MV-4-11 (cell line): ENCODE data around the gene EIF4EBP2.

Experiments
- DNase-seq: peaks from one replicate; lab custom pipeline; 2025; lab: John Stamatoyannopoulos, UW

The EIF4EBP2 gene

GRCh38 chr10:70378122-70378521 lies 25.8 kb upstream of the EIF4EBP2 start:
- DNase-seq, result peak; percentile 66

DNA sequence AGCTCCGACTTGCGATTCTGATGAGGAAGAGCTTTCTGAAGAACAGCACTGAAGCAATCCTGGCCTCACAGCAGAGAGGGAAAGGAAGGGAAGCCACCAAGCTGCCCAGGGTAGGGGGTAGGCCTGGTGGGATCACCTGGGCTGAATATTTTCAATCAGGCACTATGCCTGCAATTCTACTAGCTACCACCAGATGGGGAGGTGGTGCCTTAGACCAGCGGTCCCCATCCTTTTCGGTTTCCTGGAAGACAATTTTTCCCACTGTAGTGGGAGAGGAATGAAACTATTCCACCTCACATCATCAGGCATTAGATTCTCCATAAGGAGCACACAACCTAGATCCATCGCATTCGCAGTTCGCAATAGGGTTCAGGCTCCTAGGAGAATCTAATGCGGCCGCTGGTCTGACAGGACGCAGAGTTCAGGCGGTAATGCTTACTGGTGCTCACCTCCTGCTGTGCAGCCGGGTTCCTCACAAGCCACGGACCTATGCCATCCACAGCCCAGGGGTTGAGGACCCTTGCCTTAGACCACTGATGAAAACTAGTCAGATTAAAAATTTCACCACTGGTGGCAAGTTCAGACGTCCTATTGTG lies 24.3 kb upstream of the EIF4EBP2 start:
- no peak for DNase-seq

GRCh38 chr10:70380350-70381135 lies 23.4 kb upstream of the EIF4EBP2 start:
- no peak for DNase-seq

- no peak for DNase-seq
Measured at GRCh38 chr10:70381471-70382421, 22.2 kb upstream of the EIF4EBP2 start.

DNA sequence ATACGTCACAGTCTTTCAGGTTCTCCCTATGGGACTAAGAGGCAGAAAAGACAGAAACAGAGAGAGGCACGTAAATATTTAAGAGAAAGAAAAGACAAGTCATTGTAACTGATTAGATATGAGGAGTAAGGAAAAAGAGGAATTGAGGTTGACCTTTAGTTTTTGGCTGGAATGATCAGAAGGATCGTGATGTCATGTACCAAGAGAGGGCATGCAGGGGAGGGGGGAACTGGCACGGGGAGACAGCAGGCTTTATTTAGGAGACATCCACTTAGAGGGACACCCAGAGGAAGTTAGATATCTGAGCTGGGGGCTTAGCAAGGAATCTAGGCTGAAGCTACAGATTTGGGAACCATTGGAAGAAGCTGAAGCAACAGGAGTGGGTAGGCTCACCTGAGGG lies 12.3 kb upstream of the EIF4EBP2 start:
- DNase-seq, result no peak

GRCh38 chr10:70396140-70396539 lies 7.8 kb upstream of the EIF4EBP2 start:
- no peak for DNase-seq

DNA sequence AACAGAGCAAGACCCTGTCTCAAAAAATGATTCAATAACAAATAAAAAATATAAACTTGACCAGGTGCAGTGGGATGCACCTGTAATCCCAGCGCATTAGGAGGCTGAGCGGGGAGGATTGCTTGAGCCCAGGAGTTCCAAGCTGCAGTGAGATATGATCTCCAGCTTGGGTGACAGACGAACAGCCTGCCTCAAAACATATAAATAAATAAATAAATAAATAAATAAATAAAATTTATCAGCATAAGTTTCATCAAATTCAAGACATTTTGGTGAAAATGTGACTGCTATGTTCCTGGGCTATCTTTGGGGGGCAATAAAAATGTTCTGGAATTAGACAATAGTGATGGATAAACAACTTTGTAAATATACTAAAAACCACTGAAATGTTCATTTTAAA lies 4.8 kb upstream of the EIF4EBP2 start:
- no peak for DNase-seq

GRCh38 chr10:70403483-70404035 lies 386 bp upstream of the EIF4EBP2 start:
- DNase-seq, result no peak

GRCh38 chr10:70404787-70405036 lies 767 bp downstream of the EIF4EBP2 start:
- no peak for DNase-seq

DNA sequence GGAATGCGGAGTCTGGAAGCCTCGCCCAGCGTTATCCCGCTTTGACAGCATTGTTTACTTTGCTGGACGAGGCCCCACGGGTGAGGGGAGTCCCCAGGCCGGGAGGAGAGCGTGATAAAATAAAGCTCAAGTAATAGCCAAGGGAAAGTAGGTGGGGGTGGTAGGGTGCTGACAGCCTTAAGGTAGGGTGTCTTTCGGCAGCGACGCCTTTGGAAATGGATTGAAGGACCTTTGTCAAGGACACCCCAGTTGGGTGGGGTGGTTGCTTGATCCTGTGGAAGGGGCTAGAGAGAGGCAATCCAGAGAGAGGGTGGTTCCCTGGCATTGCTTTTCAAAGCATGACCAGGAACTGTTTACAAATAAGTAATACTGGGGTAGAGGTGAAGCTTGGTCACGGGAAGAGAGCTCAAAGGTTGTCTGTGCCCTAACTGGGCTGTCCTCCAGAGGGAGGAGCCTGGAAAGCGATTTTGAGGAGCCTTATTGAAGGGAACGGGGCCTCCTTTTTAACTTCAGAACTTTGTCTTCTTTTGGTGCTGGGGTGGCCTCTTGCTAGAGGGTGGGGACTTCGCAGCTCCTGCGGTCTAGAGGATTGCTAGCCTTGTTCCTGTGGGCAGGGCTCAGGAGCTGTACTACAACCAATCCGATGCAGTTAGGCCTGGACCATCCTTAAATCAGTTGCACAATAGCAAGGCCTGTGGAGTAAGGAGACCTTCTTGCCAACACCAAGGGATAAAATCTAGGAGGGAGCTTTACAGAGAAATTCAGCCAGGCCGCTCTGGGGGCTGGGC lies 1.3 kb downstream of the EIF4EBP2 start:
- DNase-seq, result peak; percentile 97

DNA sequence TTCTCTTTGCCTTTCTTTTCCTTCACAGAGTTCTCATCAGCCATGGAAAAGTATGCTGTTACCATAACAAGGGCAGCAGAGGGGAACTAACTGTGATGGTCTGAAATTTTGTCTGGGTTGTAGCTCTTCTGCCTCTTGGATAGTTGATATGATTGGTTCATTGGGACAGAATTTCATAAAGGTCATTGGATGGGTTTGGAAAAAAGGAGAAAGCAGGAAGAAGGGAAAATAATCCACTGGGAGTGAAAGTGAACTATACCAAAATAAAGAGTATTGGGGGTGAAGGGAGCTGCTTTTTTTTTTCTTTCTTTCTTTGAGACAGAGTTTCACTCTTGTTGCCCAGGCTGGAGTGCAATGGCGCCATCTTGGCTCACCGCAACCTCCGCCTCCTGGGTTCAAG lies 5.8 kb downstream of the EIF4EBP2 start:
- no peak for DNase-seq

DNA sequence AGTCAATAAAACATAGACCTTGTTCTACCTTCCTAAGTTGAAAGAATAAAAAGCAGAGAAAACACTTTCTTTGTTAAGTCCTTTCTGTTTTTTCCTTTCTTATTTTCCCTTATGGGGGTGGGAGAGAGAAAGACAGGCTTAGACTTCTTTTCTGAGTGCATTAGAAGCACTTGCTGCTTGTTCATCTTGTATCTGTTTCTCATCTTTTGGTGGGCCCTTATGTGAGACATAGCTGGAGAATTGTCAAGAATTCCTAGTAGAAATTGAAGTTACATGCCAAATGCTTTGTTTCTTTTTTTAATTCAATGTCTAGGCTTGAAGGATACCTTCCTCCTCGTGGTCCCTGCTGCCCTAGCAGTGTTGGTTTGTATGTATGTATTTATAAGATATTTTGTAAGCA lies 6.7 kb downstream of the EIF4EBP2 start:
- no peak for DNase-seq

DNA sequence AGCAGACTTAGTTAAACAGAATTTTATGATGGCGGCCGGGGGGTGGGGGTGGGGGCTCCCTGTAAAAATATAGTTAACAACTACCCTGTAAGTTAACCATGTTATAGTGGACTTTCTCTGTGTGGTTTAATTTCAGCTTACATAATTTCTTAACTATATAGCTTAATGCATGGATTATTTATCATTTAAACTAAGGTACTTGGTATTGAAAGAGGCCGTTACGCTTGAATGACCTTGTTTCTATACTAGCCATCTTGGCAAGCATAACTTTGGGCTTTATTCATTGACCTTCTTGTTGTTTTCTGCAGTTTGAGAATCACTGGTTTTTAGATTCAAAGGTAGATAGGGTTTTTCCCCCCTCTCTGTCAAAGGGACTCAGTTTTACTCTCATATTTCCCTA lies 8.4 kb downstream of the EIF4EBP2 start:
- no peak for DNase-seq

DNA sequence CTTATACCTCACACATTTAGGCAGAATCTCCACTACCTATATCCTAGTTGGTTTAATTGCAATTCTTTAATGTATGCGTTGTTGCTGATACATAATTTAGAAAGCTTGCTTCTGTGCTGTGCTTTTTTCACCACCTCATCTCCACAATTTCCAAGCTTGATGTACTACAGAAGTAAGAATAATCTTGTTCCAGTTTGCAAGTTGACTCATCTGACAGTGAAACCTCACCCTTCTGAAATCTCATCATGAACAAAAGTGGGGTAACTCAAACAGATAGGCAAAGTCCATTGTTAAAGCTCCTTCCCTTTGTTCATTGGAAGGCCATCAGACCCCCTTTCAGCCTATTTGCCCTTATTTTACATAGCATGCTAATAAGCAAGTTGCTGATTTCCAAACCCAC lies 13.6 kb downstream of the EIF4EBP2 start:
- DNase-seq, result no peak

DNA sequence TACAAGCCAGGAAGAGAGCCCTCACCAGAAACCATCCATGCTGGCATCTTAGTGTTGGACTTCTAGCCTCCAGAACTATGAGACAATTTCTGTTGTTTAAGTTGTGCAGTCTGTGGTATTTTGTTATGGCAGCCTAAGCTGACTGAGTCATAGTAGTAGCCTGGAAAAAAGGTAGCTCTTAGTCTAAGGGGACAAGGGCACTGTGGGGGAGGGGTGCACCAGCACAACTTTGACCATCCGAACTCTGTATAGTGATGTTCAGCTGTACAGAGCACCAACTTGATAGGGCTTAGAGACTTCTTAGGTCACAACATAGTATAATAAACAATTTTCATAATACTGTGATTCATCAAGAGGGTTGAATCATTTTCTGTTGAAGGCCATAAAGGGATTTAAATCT lies 14.3 kb downstream of the EIF4EBP2 start:
- no peak for DNase-seq

DNA sequence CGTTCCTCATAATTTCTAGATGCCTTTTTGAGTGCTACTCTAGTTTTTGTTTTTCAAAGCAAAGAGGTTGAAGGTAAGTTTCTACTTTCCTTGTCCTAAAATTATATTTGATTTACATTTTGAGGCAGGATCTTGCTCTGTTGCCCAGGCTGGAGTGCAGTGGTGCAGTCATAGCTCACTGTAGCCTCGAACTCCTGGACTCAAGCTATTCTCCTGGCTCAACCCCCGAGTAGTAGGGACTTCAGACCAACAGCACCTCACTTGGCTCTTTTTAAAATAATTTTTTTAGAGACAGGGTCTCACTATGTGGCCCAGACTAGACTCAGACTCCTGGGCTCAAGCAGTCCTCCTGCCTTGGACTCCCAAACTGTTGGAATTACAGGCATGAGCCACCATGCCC lies 14.8 kb downstream of the EIF4EBP2 start:
- DNase-seq, result no peak

DNA sequence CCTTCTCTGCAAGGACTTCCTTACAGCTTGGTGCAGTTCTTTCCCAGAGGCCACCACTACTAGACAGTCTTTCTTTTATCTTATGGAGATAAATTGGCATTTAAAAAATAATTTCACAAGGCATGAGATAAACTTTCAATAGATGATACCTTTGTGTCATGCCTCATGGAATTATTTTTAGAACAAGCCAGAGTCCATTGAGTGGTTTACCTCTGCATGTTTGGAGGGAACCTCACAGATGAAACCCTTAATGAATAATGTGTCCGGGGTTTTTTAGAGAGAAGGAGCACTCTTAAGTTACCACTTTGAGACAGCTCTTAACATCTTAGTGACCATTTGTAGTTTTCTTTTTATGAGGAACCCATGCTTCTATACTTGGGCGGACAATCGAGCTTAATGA lies 20.4 kb downstream of the EIF4EBP2 start:
- DNase-seq, result no peak

- DNase-seq, result no peak
Measured at GRCh38 chr10:70425096-70425495, 21.2 kb downstream of the EIF4EBP2 start.

DNA sequence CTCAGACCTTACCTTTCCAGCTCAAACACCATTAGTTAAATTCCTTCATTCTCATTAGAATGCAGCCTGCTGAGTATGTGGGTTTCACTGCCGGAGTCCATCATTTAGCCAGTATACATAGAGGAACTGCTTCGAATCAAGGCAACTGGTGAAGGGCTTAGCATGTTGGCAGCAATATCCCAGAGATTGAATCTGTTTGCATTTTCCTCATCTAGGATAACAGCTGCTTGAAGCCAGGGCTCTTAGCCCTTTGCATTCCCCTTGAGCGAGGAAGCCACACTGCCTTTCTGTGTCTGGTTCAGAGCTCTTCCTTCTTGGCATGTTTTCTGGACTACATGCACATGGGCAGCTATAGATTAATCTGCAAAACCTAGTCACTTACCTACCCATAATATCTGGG lies 22.9 kb downstream of the EIF4EBP2 start:
- DNase-seq, result no peak

- DNase-seq, result peak; percentile 24
Measured at GRCh38 chr10:70430493-70431445, 26.8 kb downstream of the EIF4EBP2 start.

DNA sequence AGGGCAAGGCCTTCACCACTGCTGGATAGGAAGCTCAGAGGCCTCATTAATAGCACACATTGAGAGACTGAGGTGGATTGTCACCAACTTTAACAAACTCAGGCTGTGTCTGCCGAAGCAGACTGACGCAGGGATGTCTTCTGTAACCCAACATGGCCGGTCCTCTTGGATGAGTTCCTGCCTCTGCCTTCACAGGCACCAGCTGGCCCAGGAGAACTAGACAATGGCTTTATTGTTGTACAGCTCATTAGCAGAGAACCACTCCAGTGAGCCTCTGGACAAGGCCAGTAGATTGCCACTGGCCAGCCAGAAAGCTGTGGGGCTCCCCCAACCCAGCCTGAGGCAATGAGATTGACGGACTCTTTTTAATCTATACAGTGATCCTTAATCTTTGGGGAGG lies 28.2 kb downstream of the EIF4EBP2 start:
- no peak for DNase-seq
